ENCODE results near the gene SERPINA1.
"Not testable (repeated sequence)": the region's sequence is repeated elsewhere in the genome, so short reads cannot be mapped to it uniquely, and the experiment has no call there.

- TF ChIP-seq CTCF (IDR thresholded peaks at IDR 0.05); POLR2A (IDR thresholded peaks at IDR 0.05); POLR2AphosphoS5 (IDR thresholded peaks at IDR 0.05; ENCODE audit: insufficient read depth in 1 of 2, low read depth in 1 of 2): not testable (repeated sequence)
Measured at GRCh38 chr14:94369766-94370523, 18.5 kb downstream of the SERPINA1 start.

Data from vagina (tissue), 2 donors.